ENCODE results near the gene GATAD1. TPM values are rescaled to one million over a fixed set of nuclear protein-coding genes. Genes with fewer than 3 reads are reported as not detected.
"Not testable (repeated sequence)": the region's sequence is repeated elsewhere in the genome, so short reads cannot be mapped to it uniquely, and the experiment has no call there.

The GATAD1 gene
- total and polyA plus RNA-seq, 2 experiments from 2014 or later, result 15.4 to 30.8 TPM

DNA sequence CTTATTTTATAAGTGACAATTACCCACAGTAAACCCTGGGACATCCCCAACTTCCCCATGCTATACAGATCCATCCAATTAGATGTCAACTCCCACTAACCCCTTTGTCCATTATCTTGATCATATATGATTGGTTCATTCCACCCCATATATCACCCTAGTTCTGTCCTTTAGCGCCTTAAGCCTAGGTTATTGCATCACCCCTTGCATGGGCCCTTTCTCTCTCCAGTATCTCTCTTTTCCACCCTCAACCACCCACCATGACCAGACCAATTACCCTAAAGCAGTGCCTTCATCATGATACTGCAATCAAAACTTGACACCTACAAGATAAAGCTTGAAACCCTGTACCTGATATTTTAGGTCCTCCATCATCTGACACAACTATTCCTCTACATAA, 37.9 kb upstream of the GATAD1 start:
- H3K27me3 Mint-ChIP-seq (ENCODE audit: insufficient read depth, low read depth, poor library complexity), result no peaks in the 10 kb centered on the region
- H3K36me3 ChIP-seq (ENCODE audit: insufficient read depth), result no peaks in the 10 kb centered on the region
- TF ChIP-seq, protein P1, sequence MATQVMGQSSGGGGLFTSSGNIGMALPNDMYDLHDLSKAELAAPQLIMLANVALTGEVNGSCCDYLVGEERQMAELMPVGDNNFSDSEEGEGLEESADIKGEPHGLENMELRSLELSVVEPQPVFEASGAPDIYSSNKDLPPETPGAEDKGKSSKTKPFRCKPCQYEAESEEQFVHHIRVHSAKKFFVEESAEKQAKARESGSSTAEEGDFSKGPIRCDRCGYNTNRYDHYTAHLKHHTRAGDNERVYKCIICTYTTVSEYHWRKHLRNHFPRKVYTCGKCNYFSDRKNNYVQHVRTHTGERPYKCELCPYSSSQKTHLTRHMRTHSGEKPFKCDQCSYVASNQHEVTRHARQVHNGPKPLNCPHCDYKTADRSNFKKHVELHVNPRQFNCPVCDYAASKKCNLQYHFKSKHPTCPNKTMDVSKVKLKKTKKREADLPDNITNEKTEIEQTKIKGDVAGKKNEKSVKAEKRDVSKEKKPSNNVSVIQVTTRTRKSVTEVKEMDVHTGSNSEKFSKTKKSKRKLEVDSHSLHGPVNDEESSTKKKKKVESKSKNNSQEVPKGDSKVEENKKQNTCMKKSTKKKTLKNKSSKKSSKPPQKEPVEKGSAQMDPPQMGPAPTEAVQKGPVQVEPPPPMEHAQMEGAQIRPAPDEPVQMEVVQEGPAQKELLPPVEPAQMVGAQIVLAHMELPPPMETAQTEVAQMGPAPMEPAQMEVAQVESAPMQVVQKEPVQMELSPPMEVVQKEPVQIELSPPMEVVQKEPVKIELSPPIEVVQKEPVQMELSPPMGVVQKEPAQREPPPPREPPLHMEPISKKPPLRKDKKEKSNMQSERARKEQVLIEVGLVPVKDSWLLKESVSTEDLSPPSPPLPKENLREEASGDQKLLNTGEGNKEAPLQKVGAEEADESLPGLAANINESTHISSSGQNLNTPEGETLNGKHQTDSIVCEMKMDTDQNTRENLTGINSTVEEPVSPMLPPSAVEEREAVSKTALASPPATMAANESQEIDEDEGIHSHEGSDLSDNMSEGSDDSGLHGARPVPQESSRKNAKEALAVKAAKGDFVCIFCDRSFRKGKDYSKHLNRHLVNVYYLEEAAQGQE (IDR thresholded peaks at IDR 0.05; ENCODE audit: unreplicated experiment), result no peak
- TF ChIP-seq, protein P2, sequence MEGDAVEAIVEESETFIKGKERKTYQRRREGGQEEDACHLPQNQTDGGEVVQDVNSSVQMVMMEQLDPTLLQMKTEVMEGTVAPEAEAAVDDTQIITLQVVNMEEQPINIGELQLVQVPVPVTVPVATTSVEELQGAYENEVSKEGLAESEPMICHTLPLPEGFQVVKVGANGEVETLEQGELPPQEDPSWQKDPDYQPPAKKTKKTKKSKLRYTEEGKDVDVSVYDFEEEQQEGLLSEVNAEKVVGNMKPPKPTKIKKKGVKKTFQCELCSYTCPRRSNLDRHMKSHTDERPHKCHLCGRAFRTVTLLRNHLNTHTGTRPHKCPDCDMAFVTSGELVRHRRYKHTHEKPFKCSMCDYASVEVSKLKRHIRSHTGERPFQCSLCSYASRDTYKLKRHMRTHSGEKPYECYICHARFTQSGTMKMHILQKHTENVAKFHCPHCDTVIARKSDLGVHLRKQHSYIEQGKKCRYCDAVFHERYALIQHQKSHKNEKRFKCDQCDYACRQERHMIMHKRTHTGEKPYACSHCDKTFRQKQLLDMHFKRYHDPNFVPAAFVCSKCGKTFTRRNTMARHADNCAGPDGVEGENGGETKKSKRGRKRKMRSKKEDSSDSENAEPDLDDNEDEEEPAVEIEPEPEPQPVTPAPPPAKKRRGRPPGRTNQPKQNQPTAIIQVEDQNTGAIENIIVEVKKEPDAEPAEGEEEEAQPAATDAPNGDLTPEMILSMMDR (conservative IDR thresholded peaks at IDR 0.05; ENCODE audit: low read depth in 2 of 2), result no peak
- TF ChIP-seq, protein P3, sequence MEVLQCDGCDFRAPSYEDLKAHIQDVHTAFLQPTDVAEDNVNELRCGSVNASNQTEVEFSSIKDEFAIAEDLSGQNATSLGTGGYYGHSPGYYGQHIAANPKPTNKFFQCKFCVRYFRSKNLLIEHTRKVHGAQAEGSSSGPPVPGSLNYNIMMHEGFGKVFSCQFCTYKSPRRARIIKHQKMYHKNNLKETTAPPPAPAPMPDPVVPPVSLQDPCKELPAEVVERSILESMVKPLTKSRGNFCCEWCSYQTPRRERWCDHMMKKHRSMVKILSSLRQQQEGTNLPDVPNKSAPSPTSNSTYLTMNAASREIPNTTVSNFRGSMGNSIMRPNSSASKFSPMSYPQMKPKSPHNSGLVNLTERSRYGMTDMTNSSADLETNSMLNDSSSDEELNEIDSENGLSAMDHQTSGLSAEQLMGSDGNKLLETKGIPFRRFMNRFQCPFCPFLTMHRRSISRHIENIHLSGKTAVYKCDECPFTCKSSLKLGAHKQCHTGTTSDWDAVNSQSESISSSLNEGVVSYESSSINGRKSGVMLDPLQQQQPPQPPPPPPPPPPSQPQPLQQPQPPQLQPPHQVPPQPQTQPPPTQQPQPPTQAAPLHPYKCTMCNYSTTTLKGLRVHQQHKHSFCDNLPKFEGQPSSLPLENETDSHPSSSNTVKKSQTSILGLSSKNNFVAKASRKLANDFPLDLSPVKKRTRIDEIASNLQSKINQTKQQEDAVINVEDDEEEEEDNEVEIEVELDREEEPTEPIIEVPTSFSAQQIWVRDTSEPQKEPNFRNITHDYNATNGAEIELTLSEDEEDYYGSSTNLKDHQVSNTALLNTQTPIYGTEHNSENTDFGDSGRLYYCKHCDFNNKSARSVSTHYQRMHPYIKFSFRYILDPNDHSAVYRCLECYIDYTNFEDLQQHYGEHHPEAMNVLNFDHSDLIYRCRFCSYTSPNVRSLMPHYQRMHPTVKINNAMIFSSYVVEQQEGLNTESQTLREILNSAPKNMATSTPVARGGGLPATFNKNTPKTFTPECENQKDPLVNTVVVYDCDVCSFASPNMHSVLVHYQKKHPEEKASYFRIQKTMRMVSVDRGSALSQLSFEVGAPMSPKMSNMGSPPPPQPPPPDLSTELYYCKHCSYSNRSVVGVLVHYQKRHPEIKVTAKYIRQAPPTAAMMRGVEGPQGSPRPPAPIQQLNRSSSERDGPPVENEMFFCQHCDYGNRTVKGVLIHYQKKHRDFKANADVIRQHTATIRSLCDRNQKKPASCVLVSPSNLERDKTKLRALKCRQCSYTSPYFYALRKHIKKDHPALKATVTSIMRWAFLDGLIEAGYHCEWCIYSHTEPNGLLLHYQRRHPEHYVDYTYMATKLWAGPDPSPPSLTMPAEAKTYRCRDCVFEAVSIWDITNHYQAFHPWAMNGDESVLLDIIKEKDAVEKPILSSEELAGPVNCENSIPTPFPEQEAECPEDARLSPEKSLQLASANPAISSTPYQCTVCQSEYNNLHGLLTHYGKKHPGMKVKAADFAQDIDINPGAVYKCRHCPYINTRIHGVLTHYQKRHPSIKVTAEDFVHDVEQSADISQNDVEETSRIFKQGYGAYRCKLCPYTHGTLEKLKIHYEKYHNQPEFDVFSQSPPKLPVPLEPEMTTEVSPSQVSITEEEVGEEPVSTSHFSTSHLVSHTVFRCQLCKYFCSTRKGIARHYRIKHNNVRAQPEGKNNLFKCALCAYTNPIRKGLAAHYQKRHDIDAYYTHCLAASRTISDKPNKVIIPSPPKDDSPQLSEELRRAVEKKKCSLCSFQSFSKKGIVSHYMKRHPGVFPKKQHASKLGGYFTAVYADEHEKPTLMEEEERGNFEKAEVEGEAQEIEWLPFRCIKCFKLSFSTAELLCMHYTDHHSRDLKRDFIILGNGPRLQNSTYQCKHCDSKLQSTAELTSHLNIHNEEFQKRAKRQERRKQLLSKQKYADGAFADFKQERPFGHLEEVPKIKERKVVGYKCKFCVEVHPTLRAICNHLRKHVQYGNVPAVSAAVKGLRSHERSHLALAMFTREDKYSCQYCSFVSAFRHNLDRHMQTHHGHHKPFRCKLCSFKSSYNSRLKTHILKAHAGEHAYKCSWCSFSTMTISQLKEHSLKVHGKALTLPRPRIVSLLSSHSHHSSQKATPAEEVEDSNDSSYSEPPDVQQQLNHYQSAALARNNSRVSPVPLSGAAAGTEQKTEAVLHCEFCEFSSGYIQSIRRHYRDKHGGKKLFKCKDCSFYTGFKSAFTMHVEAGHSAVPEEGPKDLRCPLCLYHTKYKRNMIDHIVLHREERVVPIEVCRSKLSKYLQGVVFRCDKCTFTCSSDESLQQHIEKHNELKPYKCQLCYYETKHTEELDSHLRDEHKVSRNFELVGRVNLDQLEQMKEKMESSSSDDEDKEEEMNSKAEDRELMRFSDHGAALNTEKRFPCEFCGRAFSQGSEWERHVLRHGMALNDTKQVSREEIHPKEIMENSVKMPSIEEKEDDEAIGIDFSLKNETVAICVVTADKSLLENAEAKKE (CRISPR knock-in tag; IDR thresholded peaks at IDR 0.05), result no peak
- TF ChIP-seq ZNF331 (CRISPR knock-in tag; IDR thresholded peaks at IDR 0.05; ENCODE audit: low read depth) (no peak), EZH2phosphoT487 (IDR thresholded peaks at IDR 0.05; ENCODE audit: unreplicated experiment) (no peak), JUNB (IDR thresholded peaks at IDR 0.05; ENCODE audit: unreplicated experiment) (no peak)
- H3K4me1 Mint-ChIP-seq, result peaks cover 4% of the 10 kb centered on the region
- H4K20me1 ChIP-seq (replicated peaks; ENCODE audit: insufficient read depth), result no peaks in the 10 kb centered on the region
- 0 out of 2 replicates have a peak, but pooled peaks cover 6% of the 10 kb centered on the region for H3K4me1 ChIP-seq (ENCODE audit: insufficient read depth)
- no peak overlapping the region for H2AFZ ChIP-seq
- no peaks in the 10 kb centered on the region for H3K9me3 Mint-ChIP-seq
- no peak overlapping the region for H3K4me2 ChIP-seq
- no peaks in the 10 kb centered on the region for H3K36me3 Mint-ChIP-seq (ENCODE audit: low read depth)
- no peak for ATAC-seq
- H3K9me2 ChIP-seq (ENCODE audit: insufficient read depth), result 0 out of 2 replicates have a peak, but pooled peaks cover 4% of the 10 kb centered on the region
- H3K4me3 Mint-ChIP-seq, result no peak overlapping the region
- no peaks in the 10 kb centered on the region for H3F3A ChIP-seq (replicated peaks; ENCODE audit: low read depth)
- H3K27me3 ChIP-seq (ENCODE audit: insufficient read depth), result no peaks in the 10 kb centered on the region
- H3K4me3 ChIP-seq, result no peak overlapping the region
- no peaks in the 10 kb centered on the region for H3K79me2 ChIP-seq (replicated peaks; ENCODE audit: insufficient read depth)
- no peak overlapping the region for H3K27ac Mint-ChIP-seq
- no peak overlapping the region for H3K27ac ChIP-seq (ENCODE audit: low read depth)
- DNase-seq (ENCODE audit: low spot score), result no peak

DNA sequence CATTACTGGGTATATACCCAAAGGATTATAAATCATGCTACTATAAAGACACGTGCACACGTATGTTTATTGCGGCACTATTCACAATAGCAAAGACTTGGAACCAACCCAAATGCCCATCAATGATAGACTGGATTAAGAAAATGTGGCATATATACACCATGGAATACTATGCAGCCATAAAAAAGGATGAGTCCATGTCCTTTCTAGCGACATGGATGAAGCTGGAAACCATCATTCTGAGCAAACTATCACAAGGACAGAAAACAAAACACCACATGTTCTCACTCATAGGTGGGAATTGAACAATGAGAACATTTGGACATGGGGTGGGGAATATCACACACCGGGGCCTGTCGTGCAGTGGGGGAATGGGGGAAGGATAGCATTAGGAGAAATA, 37.1 kb upstream of the GATAD1 start:
- H4K20me1 ChIP-seq (replicated peaks; ENCODE audit: insufficient read depth); H3K4me1 ChIP-seq (ENCODE audit: insufficient read depth); H3K27me3 Mint-ChIP-seq (ENCODE audit: insufficient read depth, low read depth, poor library complexity); H3K4me1 Mint-ChIP-seq; DNase-seq (ENCODE audit: low spot score); H3K36me3 Mint-ChIP-seq (ENCODE audit: low read depth); H3K36me3 ChIP-seq (ENCODE audit: insufficient read depth); H3K4me3 ChIP-seq; H3K27ac Mint-ChIP-seq; H3K79me2 ChIP-seq (replicated peaks; ENCODE audit: insufficient read depth); H3K27ac ChIP-seq (ENCODE audit: low read depth); H3K4me3 Mint-ChIP-seq; H3K9me2 ChIP-seq (ENCODE audit: insufficient read depth); ATAC-seq; H3F3A ChIP-seq (replicated peaks; ENCODE audit: low read depth); H3K4me2 ChIP-seq; H2AFZ ChIP-seq; H3K27me3 ChIP-seq (ENCODE audit: insufficient read depth); H3K9me3 Mint-ChIP-seq: not testable (repeated sequence)

Measured in GM23338 (cell line).